ENCODE results near the gene MRPL20. TPM values are rescaled to one million over a fixed set of nuclear protein-coding genes. Genes with fewer than 3 reads are reported as not detected.

Gene MRPL20
- total and polyA plus RNA-seq, 9 of the 15 experiments (the other 6 are each of a cell fraction or from before 2014, with no cell fraction given), result 180 to 671 (median 229) TPM

- TF ChIP-seq RAD21 (CRISPR knock-in tag; conservative IDR thresholded peaks at IDR 0.05 in 1 of 2, IDR thresholded peaks at IDR 0.05 in 1 of 2) (peak; percentile 30 to 36; a peak in 3 of 4 replicates), DACH1 (IDR thresholded peaks at IDR 0.05; ENCODE audit: partially characterized antibody) (no peak), HDAC2 (IDR thresholded peaks at IDR 0.05) (no peak), PKNOX1 (IDR thresholded peaks at IDR 0.05) (peak; percentile 63), ZC3H4 (CRISPR knock-in tag; IDR thresholded peaks at IDR 0.05; ENCODE audit: borderline replicate concordance) (no peak), KAT7 (CRISPR knock-in tag; IDR thresholded peaks at IDR 0.05; ENCODE audit: borderline replicate concordance) (no peak), BDP1 (IDR thresholded peaks at IDR 0.05; ENCODE audit: insufficient read depth, insufficient read length) (no peak), JUND (IDR thresholded peaks at IDR 0.05; ENCODE audit: borderline replicate concordance, low read depth, low read length) (no peak), JUND (tag; IDR thresholded peaks at IDR 0.05; ENCODE audit: borderline replicate concordance, low read depth, low read length) (peak; percentile 14; the same call in 1 of the 3 replicates), RB1 (IDR thresholded peaks at IDR 0.05; ENCODE audit: low read depth) (no peak), TAL1 (IDR thresholded peaks at IDR 0.05) (no peak), SMAD3 (CRISPR knock-in tag; conservative IDR thresholded peaks at IDR 0.05) (no peak), GATA2 (CRISPR knock-in tag; IDR thresholded peaks at IDR 0.05) (no peak), POLR2B (IDR thresholded peaks at IDR 0.05; ENCODE audit: low read depth, partially characterized antibody) (no peak), RBBP5 (IDR thresholded peaks at IDR 0.05; ENCODE audit: borderline replicate concordance, insufficient read depth, low read length, poor library complexity, severe bottlenecking) (no peak), ATF1 (CRISPR knock-in tag; IDR thresholded peaks at IDR 0.05) (no peak), ATF1 (tag; IDR thresholded peaks at IDR 0.05) (peak; percentile 33; the same call in 1 of the 2 replicates), SMAD4 (CRISPR knock-in tag; conservative IDR thresholded peaks at IDR 0.05) (0 out of 2 replicates have a peak, but pooled peaks have one; percentile 24), ZNF830 (CRISPR knock-in tag; IDR thresholded peaks at IDR 0.05) (no peak), ZNF780A (CRISPR knock-in tag; IDR thresholded peaks at IDR 0.05) (no peak), ZNF436 (CRISPR knock-in tag; IDR thresholded peaks at IDR 0.05) (no peak), NONO (IDR thresholded peaks at IDR 0.05; ENCODE audit: low read depth in 2 of 2, low read length in 1 of 2) (no peak)
- TF ChIP-seq, protein P1, sequence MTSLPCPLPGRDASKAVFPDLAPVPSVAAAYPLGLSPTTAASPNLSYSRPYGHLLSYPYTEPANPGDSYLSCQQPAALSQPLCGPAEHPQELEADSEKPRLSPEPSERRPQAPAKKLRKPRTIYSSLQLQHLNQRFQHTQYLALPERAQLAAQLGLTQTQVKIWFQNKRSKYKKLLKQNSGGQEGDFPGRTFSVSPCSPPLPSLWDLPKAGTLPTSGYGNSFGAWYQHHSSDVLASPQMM (CRISPR knock-in tag; IDR thresholded peaks at IDR 0.05), result no peak
- TF ChIP-seq, protein P2, sequence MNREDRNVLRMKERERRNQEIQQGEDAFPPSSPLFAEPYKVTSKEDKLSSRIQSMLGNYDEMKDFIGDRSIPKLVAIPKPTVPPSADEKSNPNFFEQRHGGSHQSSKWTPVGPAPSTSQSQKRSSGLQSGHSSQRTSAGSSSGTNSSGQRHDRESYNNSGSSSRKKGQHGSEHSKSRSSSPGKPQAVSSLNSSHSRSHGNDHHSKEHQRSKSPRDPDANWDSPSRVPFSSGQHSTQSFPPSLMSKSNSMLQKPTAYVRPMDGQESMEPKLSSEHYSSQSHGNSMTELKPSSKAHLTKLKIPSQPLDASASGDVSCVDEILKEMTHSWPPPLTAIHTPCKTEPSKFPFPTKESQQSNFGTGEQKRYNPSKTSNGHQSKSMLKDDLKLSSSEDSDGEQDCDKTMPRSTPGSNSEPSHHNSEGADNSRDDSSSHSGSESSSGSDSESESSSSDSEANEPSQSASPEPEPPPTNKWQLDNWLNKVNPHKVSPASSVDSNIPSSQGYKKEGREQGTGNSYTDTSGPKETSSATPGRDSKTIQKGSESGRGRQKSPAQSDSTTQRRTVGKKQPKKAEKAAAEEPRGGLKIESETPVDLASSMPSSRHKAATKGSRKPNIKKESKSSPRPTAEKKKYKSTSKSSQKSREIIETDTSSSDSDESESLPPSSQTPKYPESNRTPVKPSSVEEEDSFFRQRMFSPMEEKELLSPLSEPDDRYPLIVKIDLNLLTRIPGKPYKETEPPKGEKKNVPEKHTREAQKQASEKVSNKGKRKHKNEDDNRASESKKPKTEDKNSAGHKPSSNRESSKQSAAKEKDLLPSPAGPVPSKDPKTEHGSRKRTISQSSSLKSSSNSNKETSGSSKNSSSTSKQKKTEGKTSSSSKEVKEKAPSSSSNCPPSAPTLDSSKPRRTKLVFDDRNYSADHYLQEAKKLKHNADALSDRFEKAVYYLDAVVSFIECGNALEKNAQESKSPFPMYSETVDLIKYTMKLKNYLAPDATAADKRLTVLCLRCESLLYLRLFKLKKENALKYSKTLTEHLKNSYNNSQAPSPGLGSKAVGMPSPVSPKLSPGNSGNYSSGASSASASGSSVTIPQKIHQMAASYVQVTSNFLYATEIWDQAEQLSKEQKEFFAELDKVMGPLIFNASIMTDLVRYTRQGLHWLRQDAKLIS (CRISPR knock-in tag; IDR thresholded peaks at IDR 0.05), result no peak
These were observed 16.4 kb downstream of the MRPL20 start (continued) for GRCh38 chr1:1390675-1391074.
